ENCODE results near the gene SLC24A3. TPM values are rescaled to one million over a fixed set of nuclear protein-coding genes. Genes with fewer than 3 reads are reported as not detected.

The SLC24A3 gene
- total RNA-seq, 8 experiments from 2014 or later, result 0.13 to 13.3 (median 7.0) TPM

DNA sequence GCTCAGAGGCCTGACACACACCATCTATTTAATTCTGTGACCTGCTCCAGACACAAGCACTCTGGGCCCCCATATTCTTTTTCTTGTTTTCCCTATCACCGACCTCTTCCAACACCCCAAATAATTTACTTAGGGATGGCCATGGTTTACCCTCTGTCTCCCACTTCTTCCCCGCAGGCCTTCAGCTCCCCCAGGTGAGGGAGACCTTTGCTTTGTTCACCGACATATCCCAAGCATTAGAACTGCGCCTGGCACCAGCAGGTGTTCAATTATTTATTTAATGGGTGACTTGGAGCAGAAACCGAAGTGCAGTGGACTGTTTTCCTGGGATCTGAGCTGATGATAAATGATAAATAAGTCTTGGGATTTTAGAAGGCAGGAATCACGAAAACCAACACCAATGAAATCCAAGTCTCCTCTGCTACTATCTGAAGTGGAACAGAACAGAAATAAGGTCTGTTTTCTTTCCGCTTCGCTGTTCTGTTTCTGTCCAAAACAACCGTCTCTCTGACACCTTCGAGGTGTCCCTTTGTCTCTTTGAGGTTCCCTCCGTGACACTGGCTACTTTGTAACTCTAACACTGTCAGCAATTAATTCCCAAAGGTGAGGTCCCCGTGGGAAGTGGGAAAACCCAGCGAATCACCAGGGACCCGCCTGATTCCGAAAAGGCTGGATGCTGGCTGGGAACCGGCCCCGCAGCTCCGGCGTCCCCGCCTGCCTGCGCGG is 544.5 kb downstream of the SLC24A3 start:
- WGBS, 10 experiments, result 7 to 60% (median 44%) methylated on average over 1 to 14 of the region's 22 CpGs; no CpG with 5 or more reads in 1 of the 10 experiments
- ATAC-seq (replicated peaks in 6 of 8), result no peak
- H3K27ac ChIP-seq, result peak overlapping the region; percentile 88 to 91
- peak overlapping the region; percentile 57 to 85 (median 66) for H3K4me3 ChIP-seq
- in situ Hi-C loops (cut with MboI; ENCODE audit: low pct_unique_long_range_greater_than_20kb in 2 of 9, low sequenced_read_pairs in 9 of 9, unreplicated experiment in 9 of 9), result no loop called here
- H3K4me1 ChIP-seq (replicated peaks in 1 of 2), result peaks cover 16 to 18% of the 10 kb centered on the region in 2 donors

DNA sequence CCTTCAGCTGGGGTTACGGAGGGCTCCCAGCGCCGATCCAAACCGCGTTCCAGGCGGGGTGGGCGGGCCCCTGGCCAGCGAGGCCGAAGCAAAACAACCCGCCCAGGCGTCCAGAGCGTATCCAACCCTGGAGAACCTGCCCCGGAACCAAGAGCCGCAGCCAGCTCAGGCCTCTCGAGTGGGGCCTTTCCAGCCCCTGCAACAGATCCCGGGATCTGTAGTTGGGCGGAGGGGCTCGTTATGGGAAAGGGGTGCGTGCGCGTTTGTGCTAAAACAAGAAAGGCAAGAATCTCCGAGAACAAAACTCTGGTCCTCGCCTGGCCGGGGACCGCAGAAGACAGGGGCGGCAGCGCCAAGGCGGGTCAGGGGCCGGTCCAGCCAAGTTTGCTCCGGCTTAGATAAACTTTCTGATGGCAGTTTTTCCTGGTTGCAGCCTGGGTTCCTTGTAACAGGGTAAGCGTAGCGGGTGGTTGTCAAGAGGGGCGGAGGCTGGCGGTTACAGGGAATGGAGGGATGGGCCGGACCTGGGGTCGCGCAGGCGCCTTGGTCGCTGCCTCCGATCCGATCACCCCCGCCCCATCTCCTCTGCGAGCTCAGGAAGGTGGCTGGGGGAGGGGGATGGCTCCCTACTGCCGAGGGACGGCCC is 545.2 kb downstream of the SLC24A3 start:
- Histone ChIP-seq H3K27ac (peak overlapping the region; percentile 88 to 91), H3K4me1 (replicated peaks in 1 of 2) (peaks cover 16 to 18% of the 10 kb centered on the region in 2 donors), H3K4me3 (peak overlapping the region; percentile 57 to 85 (median 66))
- in situ Hi-C loops (cut with MboI; ENCODE audit: low pct_unique_long_range_greater_than_20kb in 2 of 9, low sequenced_read_pairs in 9 of 9, unreplicated experiment in 9 of 9), result no loop called here
- peak; percentile 64 to 89 (median 81) for ATAC-seq (replicated peaks in 6 of 8)
- 0 to 10% (median 1%) methylated on average over 4 to 17 of the region's 45 CpGs; no CpG with 5 or more reads in 4 of the 10 experiments for WGBS, 10 experiments

DNA sequence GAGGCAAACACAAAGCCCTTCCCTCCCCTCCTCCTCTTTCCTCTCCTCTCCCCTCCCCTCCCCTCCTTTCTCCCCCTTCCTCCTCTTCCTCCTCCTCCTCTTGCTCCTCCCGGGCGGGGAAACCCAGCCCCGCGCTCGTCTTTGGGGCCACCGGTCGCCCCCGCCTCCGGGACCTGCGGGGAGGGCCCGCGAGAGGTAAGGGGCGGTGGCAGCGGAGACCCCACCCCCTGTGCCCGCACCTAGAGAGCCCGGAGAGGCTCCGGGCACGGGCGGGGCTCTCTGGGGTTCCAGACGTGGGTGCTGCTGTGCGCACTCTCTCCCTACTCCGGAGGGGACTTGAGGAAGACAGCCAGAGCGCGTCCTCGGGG is 545.7 kb downstream of the SLC24A3 start, which contains the start of gene RIN2:
Gene RIN2 (plus strand): TSS at position 126 of the 368 bp plus-strand sequence. CDS start 131,344 bp downstream, outside the sequence.
- no CpG with 5 or more reads among the region's 25 CpGs for WGBS, 10 experiments
- ATAC-seq (replicated peaks in 6 of 8), result peak; percentile 39 to 82 (median 74)
- H3K4me3 ChIP-seq, result peak within 1 kb of the TSS; percentile 57 to 85 (median 66)
- in situ Hi-C loops (cut with MboI; ENCODE audit: low pct_unique_long_range_greater_than_20kb in 2 of 9, low sequenced_read_pairs in 9 of 9, unreplicated experiment in 9 of 9), result no loop called here
- peaks cover 16 to 18% of the 10 kb centered on the region in 2 donors for H3K4me1 ChIP-seq (replicated peaks in 1 of 2)
- H3K27ac ChIP-seq, result peak within 1 kb of the TSS; percentile 88 to 91

DNA sequence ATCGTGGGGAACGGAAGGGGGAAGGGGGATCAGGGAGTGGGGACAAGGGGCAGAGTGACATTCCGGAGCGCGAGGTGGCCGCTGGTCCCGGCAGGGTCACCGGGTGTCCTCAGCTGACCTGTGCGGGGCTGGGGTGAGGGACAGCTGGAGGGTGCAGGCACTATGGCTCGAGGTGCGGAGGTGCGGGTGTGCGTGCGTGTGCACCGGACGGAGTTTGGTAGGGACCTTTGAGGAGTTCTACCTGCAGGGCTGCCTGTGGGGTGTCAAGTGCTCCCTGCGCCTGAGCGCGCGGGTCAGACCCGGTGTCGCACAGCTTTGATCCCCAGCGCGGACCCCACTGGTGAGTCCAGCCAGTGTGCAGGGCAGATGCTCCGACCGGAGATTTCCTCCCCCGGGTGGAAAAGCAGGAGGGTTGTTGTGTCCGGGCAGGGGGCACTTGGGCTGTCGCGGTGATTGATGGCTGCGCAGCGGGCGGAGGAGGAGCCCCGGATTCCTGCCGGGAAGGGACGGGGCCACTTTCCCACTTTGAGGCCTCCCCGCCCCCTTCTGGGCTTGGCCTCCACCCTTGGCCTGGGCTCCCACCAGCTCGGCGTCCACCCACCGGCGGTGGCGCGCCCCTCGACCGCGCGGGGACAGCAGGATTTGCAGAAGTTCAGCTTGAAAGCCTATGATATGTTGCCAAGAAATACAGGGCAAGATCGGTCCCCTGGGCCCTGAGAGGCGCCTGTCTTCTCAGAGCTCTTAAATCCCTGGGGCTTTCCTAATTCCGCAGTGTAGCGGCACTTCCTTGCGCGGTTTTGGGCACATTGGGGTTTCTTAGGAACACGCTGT is 546.3 kb downstream of the SLC24A3 start:
- H3K4me3 ChIP-seq, result peak overlapping the region; percentile 57 to 85 (median 66)
- WGBS, 10 experiments, result 0 to 68% (median 8%) methylated on average over 1 to 17 of the region's 54 CpGs; no CpG with 5 or more reads in 1 of the 10 experiments
- peak overlapping the region; percentile 88 to 91 for H3K27ac ChIP-seq
- peaks cover 16 to 18% of the 10 kb centered on the region in 2 donors for H3K4me1 ChIP-seq (replicated peaks in 1 of 2)
- peak; percentile 25 to 65 (median 45) for ATAC-seq (replicated peaks in 6 of 8)
- in situ Hi-C loops (cut with MboI; ENCODE audit: low pct_unique_long_range_greater_than_20kb in 2 of 9, low sequenced_read_pairs in 9 of 9, unreplicated experiment in 9 of 9), result no loop called here

DNA sequence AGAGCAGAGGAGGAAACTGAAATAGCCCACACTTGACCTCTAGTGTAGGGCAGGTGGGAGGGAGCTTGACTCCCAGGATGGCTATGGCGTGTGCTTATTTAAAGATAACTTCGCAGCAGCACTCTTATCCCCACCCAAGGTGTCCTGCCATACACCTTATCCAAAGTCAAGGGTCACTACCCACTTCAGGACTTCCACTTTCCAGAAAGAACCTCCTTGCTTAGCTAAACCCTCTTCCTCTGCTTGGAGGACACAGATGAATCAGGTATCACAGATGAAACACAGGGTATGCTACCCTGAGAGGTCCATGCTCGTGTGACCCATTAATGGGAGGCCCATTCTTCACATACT is 547.9 kb downstream of the SLC24A3 start:
- no peak overlapping the region for H3K4me3 ChIP-seq
- ATAC-seq (replicated peaks in 6 of 8), result no peak

DNA sequence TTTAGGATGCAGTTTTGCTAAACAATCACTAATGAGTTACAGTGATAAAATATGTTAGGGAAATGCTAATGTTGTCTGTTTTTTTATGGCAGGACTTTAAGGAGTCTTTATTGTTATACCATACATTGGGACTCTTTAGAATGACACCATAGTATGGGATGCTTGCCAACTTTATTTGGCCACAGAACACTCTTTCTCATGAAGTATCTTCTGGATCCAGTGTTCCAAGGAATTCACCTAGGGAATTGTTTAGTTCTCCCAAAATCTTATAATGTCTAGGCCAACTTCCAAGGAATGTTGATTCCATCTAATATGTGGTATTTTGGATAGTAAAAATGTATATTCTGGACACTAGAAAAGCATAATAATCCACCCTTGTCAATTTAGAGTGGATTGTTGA is 548.9 kb downstream of the SLC24A3 start:
- no peak for ATAC-seq (replicated peaks in 6 of 8)
- no peak overlapping the region for H3K4me3 ChIP-seq
- H3K27ac ChIP-seq, result no peak overlapping the region
- in situ Hi-C loops (cut with MboI; ENCODE audit: low pct_unique_long_range_greater_than_20kb in 2 of 9, low sequenced_read_pairs in 9 of 9, unreplicated experiment in 9 of 9), result no loop called here
- H3K4me1 ChIP-seq (replicated peaks in 1 of 2), result peaks cover 16 to 18% of the 10 kb centered on the region in 2 donors

More for the DNA sequence above, 547.9 kb downstream of the SLC24A3 start:
- Histone ChIP-seq H3K4me1 (replicated peaks in 1 of 2) (peaks cover 16 to 18% of the 10 kb centered on the region in 2 donors), H3K27ac (no peak overlapping the region)
- in situ Hi-C loops (cut with MboI; ENCODE audit: low pct_unique_long_range_greater_than_20kb in 2 of 9, low sequenced_read_pairs in 9 of 9, unreplicated experiment in 9 of 9), result no loop called here
- 20 to 100% (median 84%) methylated on average over 1 to 3 of the region's 3 CpGs; no CpG with 5 or more reads in 5 of the 10 experiments for WGBS, 10 experiments

DNA sequence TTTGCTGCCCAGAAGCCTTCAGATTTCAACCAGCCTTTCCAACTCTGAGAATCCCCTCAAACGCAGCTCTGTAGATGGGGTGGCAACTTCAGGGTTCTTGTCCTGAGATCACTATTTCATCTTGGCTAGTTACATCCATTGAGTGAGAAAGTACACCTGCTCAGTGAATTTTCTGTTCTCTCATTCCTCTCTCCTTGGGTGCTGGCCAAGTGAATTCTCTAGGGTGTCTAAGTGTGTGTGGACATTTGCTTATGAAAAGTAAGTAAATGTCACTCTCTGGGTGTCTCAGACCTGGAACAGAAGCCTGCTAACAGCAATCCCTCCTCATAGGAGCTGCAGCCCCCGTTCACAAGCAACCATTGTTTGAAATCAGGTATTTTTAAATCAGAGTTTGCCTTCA is 549.4 kb downstream of the SLC24A3 start:
- no peak for ATAC-seq (replicated peaks in 6 of 8)
- peaks cover 13 to 15% of the 10 kb centered on the region in 2 donors for H3K4me1 ChIP-seq (replicated peaks in 1 of 2)
- in situ Hi-C loops (cut with MboI; ENCODE audit: low pct_unique_long_range_greater_than_20kb in 2 of 9, low sequenced_read_pairs in 9 of 9, unreplicated experiment in 9 of 9), result no loop called here
- H3K4me3 ChIP-seq, result no peak overlapping the region
- 50 to 95% (median 73%) methylated on average over 1 to 2 of the region's 2 CpGs; no CpG with 5 or more reads in 4 of the 10 experiments for WGBS, 10 experiments
- H3K27ac ChIP-seq, result no peak overlapping the region

DNA sequence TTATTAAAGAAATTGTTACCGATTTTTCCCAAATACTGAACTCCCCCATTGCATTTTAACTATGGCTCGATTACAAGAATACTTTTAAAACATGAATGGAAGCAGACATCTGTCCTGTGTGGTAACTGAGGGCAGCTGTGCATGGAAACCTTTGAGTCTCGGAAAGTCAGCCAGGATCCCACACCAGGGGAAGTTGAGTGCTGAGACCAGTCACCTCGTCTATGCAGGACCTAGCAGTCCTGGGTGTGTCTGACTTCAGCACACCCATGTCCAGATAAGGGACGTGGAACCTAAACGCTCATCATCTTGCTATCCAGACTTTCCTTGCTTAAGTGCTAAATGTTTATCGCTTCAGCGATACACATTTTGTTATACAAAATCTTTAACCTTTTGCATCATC is 551.8 kb downstream of the SLC24A3 start:
- WGBS, 10 experiments, result 30 to 100% (median 74%) methylated on average over 1 to 8 of the region's 8 CpGs
- peaks cover 23 to 24% of the 10 kb centered on the region in 2 donors for H3K4me1 ChIP-seq (replicated peaks in 1 of 2)
- no peak for ATAC-seq (replicated peaks in 6 of 8)

DNA sequence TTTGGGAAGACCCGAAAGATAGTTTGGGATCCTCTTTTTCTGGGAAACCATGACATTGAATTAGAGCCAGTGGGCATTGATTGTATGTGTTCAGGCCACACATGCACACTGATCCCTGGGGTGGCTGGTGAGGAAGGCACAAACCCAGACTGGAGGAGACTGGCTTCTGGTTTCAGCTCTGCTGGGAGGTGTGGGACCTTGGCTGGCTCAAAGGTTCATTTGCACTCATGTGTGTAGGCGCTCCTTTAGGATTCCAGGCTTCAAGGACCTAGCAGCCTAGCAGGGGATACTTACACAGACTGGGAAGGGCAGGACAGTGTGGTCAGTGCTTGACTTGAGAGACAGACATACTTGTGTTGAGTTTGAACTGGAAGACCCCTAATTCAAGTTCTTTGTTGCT is 552.8 kb downstream of the SLC24A3 start:
- H3K27ac ChIP-seq, result no peak overlapping the region
- peak in 1 of 8 experiments; percentile 10 for ATAC-seq (replicated peaks in 6 of 8)
- 46 to 100% (median 88%) methylated on average over 1 to 2 of the region's 2 CpGs; no CpG with 5 or more reads in 6 of the 10 experiments for WGBS, 10 experiments
- H3K4me3 ChIP-seq, result no peak overlapping the region
- in situ Hi-C loops (cut with MboI; ENCODE audit: low pct_unique_long_range_greater_than_20kb in 2 of 9, low sequenced_read_pairs in 9 of 9, unreplicated experiment in 9 of 9), result no loop called here
- peaks cover 19 to 21% of the 10 kb centered on the region in 2 donors for H3K4me1 ChIP-seq (replicated peaks in 1 of 2)

More for the DNA sequence above, 551.8 kb downstream of the SLC24A3 start:
- in situ Hi-C loops (cut with MboI; ENCODE audit: low pct_unique_long_range_greater_than_20kb in 2 of 9, low sequenced_read_pairs in 9 of 9, unreplicated experiment in 9 of 9), result no loop called here
- H3K27ac ChIP-seq, result no peak overlapping the region
- H3K4me3 ChIP-seq, result no peak overlapping the region

DNA sequence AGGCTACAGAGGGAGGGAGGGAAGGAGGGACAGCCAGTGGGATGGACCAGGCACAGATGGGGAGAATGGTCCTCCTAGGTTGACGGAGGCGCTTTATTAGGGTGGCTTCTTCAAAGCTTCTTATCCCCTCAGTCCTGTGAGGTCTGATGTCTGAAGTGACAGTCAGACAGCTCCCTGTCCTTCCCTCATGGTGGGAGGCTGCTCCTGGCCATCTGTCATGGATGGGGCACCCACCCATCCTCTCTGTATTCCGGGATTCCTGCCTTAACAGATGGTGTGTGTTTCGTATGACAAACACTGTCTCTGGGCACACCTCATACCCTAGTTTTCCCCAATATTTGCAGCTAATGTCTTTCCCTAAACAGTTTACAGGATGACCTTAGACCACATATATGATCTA is 553.5 kb downstream of the SLC24A3 start:
- peak in 1 of 8 experiments; percentile 52 for ATAC-seq (replicated peaks in 6 of 8)
- WGBS, 10 experiments, result 20 to 83% methylated on average over 1 to 2 of the region's 4 CpGs; no CpG with 5 or more reads in 8 of the 10 experiments
- no peak overlapping the region for H3K27ac ChIP-seq
- peaks cover 22 to 26% of the 10 kb centered on the region in 2 donors for H3K4me1 ChIP-seq (replicated peaks in 1 of 2)
- in situ Hi-C loops (cut with MboI; ENCODE audit: low pct_unique_long_range_greater_than_20kb in 2 of 9, low sequenced_read_pairs in 9 of 9, unreplicated experiment in 9 of 9), result no loop called here
- no peak overlapping the region for H3K4me3 ChIP-seq

DNA sequence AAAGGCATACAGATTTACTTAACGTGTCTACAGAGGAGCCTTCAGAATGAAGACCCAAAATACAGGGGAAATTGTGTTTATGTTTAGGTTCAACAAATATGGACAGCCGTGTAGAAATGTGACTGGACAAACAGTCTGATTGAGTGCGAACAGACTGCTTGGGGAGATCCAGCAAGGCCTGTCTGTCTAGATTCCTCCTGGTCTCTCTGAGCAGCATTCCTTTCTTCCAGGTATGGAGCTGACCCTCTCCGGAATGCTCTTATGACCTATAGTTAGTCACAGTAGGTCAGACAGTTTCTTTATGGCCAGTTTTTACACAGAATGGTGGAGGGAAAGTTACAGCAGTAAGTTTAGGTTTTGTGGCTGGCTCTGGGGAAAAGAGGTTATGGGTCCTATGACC is 554.6 kb downstream of the SLC24A3 start:
- H3K4me1 ChIP-seq (replicated peaks in 1 of 2), result peaks cover 32 to 36% of the 10 kb centered on the region in 2 donors
- H3K4me3 ChIP-seq, result no peak overlapping the region
- 56 to 92% (median 85%) methylated on average over 1 to 3 of the region's 4 CpGs for WGBS, 10 experiments
- no peak for ATAC-seq (replicated peaks in 6 of 8)
- no peak overlapping the region for H3K27ac ChIP-seq
- in situ Hi-C loops (cut with MboI; ENCODE audit: low pct_unique_long_range_greater_than_20kb in 2 of 9, low sequenced_read_pairs in 9 of 9, unreplicated experiment in 9 of 9), result no loop called here

DNA sequence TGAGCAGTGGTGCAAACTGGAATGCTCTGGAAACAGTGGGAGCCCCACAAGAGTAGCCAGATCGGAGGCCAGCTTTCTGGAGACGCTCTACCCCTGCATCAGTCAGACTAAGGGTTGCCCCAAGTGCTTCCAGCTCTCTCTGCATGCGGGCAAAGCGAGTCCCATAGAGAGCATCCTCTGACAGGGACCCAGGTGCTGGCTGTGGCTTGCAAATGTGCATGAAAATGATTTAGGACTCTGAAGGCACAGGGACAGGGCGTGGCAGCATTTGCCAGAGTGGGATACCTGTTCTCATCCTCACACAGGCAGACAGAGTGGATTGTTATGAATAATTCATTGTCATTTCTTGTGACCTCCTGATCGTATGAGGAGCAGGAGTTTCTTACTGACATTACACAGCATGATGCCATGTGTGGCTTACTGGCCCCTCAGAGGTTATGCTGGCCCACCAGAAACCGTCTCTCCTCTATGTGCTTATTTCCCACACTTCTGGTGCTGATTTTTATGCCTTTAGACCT is 555.9 kb downstream of the SLC24A3 start:
- in situ Hi-C loops (cut with MboI; ENCODE audit: low pct_unique_long_range_greater_than_20kb in 2 of 9, low sequenced_read_pairs in 9 of 9, unreplicated experiment in 9 of 9), result no loop called here
- WGBS, 10 experiments, result 40 to 100% (median 79%) methylated on average over 1 to 3 of the region's 7 CpGs
- peak in 5 of 8 experiments; percentile 36 to 90 (median 75) for ATAC-seq (replicated peaks in 6 of 8)
- Histone ChIP-seq H3K4me3 (no peak overlapping the region), H3K4me1 (replicated peaks in 1 of 2) (peaks cover 34 to 36% of the 10 kb centered on the region in 2 donors), H3K27ac (peak overlapping the region in 1 of 2 donors; percentile 60)

Measured in motor neuron (in vitro differentiated cells).